HUES48 (cell line): ENCODE results near the gene OR52H1.

Experiments used
- H3K27ac ChIP-seq: one replicate; pipeline ENCODE4 v1.7.0; 2013; ENCODE audit warnings: low read depth, low read length, inconsistent platforms
- H3K27me3 ChIP-seq: 2 replicates; pipeline ENCODE4 v1.6.1; 2013; ENCODE audit warnings: mild to moderate bottlenecking, low read length; ENCODE audit not compliant: control insufficient read depth, insufficient read depth
- H3K36me3 ChIP-seq: 2 replicates; pipeline ENCODE4 v1.6.1; 2013; ENCODE audit warnings: low read length; ENCODE audit not compliant: control insufficient read depth, insufficient read depth
- H3K4me1 ChIP-seq: 2 replicates; pipeline ENCODE4 v1.6.1; 2013; ENCODE audit warnings: mild to moderate bottlenecking, low read length; ENCODE audit not compliant: control insufficient read depth, insufficient read depth
- H3K4me3 ChIP-seq: 2 replicates; pipeline ENCODE4 v1.5.1; 2013; ENCODE audit warnings: mild to moderate bottlenecking, low read depth, low read length
- H3K9ac ChIP-seq: 2 replicates; pipeline ENCODE4 v1.6.1; 2013; ENCODE audit warnings: mild to moderate bottlenecking, low read depth, low read length, moderate library complexity
- H3K9me3 ChIP-seq: 2 replicates; pipeline ENCODE4 v1.6.1; 2013; ENCODE audit warnings: low read length; ENCODE audit not compliant: control insufficient read depth, insufficient read depth

The OR52H1 gene

DNA sequence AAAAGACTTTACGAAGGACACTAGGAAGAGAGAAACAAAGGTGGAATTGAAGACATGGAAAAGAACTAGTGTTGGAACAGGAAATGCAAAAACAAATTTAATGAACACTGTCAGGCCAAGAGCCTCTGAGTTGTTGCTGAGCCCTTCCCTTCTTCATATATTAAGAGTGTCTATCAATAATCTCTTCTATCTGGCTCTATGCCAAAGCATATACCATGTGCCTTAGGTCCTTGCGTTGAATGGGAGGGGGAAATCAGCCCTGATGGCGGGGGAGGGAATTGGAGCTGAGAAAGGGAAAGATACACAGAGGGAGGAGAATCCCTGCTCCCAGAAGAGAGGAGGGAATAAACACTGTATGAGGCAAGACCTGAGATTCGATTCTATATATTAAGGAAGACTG, 26.8 kb upstream of the OR52H1 start:
- Histone ChIP-seq H3K4me3 (no peak overlapping the region), H3K4me1 (no peaks in the 10 kb centered on the region), H3K27me3 (no peaks in the 10 kb centered on the region), H3K9me3 (no peaks in the 10 kb centered on the region), H3K9ac (no peak overlapping the region), H3K36me3 (no peaks in the 10 kb centered on the region), H3K27ac (no peak overlapping the region)

DNA sequence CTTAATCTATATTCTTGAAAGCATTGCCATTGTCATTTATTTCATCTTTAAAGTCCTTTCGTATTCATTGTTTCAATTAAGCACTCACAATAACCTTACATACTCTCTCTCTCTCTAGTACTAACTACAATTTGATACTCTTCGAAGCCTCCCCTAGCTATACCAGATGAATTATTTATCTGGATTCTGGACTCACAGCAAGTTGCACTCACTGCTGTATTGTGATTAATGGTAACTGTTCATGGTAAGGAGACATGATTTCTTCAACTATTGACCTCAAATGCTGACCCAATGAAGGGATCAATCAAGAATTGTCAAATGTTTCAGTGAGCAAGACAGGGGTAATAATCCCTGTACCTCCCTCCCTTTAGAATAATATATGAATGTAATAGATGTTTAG, 26.3 kb upstream of the OR52H1 start:
- Histone ChIP-seq H3K27ac (no peak overlapping the region), H3K9me3 (no peaks in the 10 kb centered on the region), H3K36me3 (no peaks in the 10 kb centered on the region), H3K27me3 (no peaks in the 10 kb centered on the region), H3K9ac (no peak overlapping the region), H3K4me1 (no peaks in the 10 kb centered on the region), H3K4me3 (no peak overlapping the region)

DNA sequence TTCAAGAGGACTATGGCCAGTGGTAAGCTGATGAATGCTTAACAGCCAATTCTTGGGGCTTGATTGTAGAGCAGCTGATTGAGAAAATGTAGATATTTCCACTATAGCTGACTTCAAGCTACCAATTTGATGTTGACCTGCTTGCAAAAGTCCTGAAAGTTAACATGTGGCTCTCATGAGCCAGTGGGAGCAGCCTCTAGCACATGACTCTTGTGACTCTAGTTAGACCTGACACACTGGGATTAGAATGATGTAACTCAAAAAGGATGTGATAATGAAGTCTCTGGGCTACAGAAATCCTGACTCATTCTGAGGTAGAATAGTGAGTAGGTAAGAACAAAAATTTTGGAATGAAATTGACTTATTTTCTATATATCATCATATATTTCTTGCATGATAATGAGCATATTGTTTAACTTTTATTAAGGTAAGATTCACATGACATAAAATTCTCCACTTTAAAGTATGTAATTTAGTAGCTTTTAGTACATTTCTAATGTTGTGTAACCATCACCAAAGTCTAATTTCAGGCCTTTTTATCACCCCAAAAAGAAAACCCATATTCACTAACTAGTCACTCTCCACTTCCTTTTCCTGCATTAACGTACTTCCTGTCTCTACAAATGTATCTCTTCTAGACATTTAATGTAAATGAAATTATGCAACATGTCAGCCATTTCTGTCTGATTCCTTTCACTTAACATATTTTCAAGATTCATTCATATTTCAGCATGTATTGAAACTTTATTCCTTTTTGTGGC, 16.1 kb upstream of the OR52H1 start:
- no peaks in the 10 kb centered on the region for H3K9me3 ChIP-seq
- H3K4me3 ChIP-seq, result no peak overlapping the region
- no peak overlapping the region for H3K9ac ChIP-seq
- no peaks in the 10 kb centered on the region for H3K4me1 ChIP-seq
- no peak overlapping the region for H3K27ac ChIP-seq
- no peaks in the 10 kb centered on the region for H3K36me3 ChIP-seq
- H3K27me3 ChIP-seq, result no peaks in the 10 kb centered on the region

DNA sequence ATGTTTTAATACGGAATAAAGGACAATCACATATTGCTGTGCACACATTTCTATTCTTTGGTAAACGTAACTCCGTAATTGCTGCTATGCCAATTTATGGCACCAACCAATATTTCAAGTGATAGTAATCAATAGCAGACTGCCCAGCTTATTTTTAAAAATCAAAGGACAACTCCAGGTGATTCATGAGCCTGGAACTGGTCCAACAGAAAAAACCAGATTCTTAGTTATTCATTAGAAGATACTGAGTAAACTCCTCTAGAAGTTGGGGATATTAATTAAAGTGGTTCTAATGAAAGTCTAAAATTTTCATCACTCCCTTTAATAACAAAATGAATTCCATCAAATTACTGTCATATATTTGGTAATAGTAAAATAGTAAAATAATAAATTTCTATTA, 9.4 kb upstream of the OR52H1 start:
- H3K9me3 ChIP-seq, result no peaks in the 10 kb centered on the region
- H3K36me3 ChIP-seq, result no peaks in the 10 kb centered on the region
- no peaks in the 10 kb centered on the region for H3K27me3 ChIP-seq
- H3K9ac ChIP-seq, result no peak overlapping the region
- H3K4me3 ChIP-seq, result no peak overlapping the region
- H3K4me1 ChIP-seq, result peaks cover 3% of the 10 kb centered on the region; the same call in 1 of the 2 replicates
- no peak overlapping the region for H3K27ac ChIP-seq

DNA sequence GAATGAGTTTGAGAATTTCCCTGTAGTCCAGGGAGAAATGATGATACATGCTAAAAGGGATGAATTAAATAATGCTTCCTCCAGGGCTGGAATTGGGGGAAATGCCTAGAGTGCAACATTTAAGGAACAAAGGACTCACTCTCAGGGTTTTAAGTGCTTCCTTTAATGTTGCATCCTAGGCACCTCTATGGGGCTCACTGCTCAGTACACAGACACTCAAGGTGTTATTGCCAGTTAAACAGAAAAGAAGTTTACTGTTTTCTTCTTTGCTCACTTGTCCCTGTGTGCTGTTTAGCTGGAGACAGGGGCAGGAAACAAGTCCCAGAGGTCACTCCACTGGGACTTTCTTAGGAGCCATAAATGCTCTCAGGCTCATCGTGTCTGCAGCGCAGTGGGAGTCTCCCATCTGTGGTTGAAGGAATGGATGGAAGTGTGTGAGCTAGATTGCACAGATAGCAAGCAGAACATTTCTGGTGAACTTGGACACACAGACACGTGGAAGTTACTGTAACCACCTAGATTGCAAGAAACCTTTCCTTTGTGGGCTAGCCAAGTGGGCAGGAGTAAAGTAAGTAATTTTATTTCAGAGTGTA, 8.4 kb upstream of the OR52H1 start:
- H3K9ac ChIP-seq, result no peak overlapping the region
- H3K4me1 ChIP-seq, result peaks cover 3% of the 10 kb centered on the region; the same call in 1 of the 2 replicates
- H3K4me3 ChIP-seq, result no peak overlapping the region
- no peak overlapping the region for H3K27ac ChIP-seq
- no peaks in the 10 kb centered on the region for H3K9me3 ChIP-seq
- no peaks in the 10 kb centered on the region for H3K36me3 ChIP-seq
- no peaks in the 10 kb centered on the region for H3K27me3 ChIP-seq

DNA sequence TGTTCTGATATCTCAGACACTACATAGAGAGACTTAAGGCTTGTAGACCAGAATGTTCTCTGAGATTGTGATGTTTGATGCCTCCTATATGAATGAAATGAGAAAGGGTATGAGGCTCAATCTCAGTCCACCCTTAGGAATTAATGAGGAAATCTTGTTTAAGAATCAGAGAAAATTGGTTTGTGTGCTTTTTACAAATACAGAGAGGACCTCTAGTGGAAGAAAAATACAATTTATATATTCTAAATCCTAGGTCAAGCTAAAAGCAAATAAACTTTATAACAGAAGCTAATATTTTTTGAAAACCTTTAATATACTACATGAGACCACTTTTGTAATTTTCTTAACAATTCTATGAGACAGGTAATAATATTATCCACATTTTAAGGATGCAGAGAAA, 5.0 kb upstream of the OR52H1 start:
- no peak overlapping the region for H3K27ac ChIP-seq
- H3K9me3 ChIP-seq, result no peaks in the 10 kb centered on the region
- peaks cover 3% of the 10 kb centered on the region; the same call in 1 of the 2 replicates for H3K4me1 ChIP-seq
- H3K27me3 ChIP-seq, result no peaks in the 10 kb centered on the region
- H3K36me3 ChIP-seq, result no peaks in the 10 kb centered on the region
- no peak overlapping the region for H3K4me3 ChIP-seq
- no peak overlapping the region for H3K9ac ChIP-seq

DNA sequence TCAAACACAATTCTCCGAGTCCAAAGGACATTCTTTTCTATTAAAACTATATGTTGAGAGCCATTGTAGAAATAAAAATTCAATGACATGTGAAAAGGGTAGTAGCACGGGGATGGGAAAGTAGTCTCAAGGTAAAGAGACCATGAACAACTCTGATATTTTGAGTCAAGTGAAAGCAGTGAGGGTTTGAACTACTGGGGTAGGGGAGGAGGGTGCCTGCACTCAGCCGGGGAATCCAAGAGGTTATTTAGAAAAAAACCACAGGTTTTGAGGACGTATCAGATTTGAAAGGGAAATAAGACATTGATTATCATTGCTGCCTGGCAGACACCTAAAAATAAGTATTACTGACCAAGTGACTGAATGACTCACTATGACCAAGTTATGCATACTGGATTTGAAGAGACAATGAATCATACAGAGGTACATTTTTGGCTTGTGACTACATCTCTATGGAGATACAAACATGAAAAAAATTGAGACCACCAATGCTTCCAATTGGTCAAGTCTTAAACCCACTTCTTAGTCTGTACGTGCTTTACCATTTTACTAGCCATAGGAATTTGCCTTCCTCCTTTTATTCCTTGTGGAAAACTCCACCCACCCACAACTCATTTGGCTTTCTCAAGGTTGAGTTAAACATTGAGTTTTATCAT, 2.2 kb upstream of the OR52H1 start:
- H3K9ac ChIP-seq, result no peak overlapping the region
- H3K4me3 ChIP-seq, result no peak overlapping the region
- no peaks in the 10 kb centered on the region for H3K27me3 ChIP-seq
- H3K27ac ChIP-seq, result no peak overlapping the region
- no peaks in the 10 kb centered on the region for H3K9me3 ChIP-seq
- no peaks in the 10 kb centered on the region for H3K36me3 ChIP-seq
- no peaks in the 10 kb centered on the region for H3K4me1 ChIP-seq

DNA sequence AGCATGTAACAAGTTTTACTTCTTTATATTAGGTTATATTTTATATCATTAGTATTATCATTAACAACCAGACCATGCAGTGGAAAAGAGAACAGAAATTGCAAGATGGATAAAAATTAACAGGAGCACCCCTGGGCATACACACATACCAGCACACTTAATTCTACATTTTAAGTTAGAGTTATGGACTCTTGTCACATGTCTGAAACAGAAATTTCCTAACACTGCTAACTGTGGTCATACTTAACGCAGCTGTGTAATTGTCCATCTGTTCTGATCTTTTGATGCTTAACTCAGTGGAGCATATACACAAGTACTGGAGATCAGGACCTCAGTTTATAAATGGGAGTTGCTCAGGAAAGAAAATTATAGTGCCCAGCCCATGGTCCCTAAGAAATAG, 358 bp downstream of the OR52H1 start:
- Histone ChIP-seq H3K36me3 (no peaks in the 10 kb centered on the region), H3K4me1 (no peaks in the 10 kb centered on the region), H3K27me3 (no peaks in the 10 kb centered on the region), H3K9me3 (no peaks in the 10 kb centered on the region), H3K9ac (no peak overlapping the region), H3K4me3 (no peak overlapping the region), H3K27ac (no peak overlapping the region)

DNA sequence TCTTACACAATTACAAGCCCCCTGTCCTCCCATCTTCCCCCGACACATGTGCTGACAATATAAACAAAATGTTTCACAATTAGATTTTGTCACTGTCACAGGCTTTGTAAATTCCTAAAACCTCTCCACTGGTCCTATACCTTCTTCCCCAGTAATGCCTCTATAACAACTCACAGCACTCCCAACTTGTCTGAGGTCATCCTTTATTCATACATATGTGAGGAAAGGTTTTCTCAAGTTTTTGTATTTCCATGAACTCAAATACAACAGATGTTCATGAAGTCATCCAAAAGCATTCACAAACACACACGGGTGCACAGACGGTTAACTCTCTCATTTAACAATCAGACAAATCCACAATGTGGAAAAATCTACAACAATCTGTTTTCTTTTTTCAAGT, 1.9 kb downstream of the OR52H1 start:
- Histone ChIP-seq H3K4me3 (no peak overlapping the region), H3K9ac (no peak overlapping the region), H3K9me3 (no peaks in the 10 kb centered on the region), H3K36me3 (no peaks in the 10 kb centered on the region), H3K27me3 (no peaks in the 10 kb centered on the region), H3K27ac (no peak overlapping the region), H3K4me1 (no peaks in the 10 kb centered on the region)

DNA sequence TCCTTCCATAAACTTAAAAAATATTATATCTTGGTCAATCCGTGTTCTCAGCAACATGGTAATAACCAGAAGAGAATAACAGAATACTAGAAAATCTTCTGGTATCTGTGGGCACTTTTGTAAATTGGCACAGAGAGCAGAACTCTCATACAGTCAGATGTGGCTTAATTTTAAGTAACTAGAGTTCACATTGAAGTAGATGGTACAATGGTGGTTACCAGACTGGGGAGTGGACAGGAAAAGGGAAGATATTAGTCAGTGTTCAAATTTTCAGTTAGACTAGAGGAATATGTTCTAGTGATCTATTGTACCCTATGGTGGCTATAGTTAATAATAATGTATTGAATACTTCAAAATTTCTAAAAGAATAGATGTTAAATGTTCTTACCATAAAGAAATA, 6.9 kb downstream of the OR52H1 start:
- Histone ChIP-seq H3K9ac (no peak overlapping the region), H3K4me3 (no peak overlapping the region), H3K27ac (no peak overlapping the region), H3K36me3 (no peaks in the 10 kb centered on the region), H3K27me3 (no peaks in the 10 kb centered on the region), H3K4me1 (no peaks in the 10 kb centered on the region), H3K9me3 (no peaks in the 10 kb centered on the region)

DNA sequence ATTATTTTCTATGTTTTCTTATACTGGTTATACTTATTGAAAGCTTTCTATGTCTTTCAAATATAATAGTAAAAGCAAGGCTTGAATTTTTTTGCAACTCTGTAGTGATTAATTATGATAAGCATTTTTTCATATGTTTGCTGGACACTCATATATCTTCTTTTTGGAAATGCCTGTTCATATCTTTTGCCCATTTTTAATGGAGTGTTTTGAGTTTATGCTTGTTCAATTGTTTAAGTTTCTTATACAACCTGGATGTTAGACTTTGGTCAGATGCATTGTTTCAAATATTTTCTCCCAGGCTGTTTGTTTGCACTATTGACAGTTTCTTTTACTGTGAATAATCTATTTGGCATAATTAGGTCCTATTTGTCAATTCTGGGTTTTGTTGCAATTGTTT, 11.9 kb downstream of the OR52H1 start:
- no peak overlapping the region for H3K9ac ChIP-seq
- H3K27ac ChIP-seq, result no peak overlapping the region
- H3K36me3 ChIP-seq, result no peaks in the 10 kb centered on the region
- H3K4me1 ChIP-seq, result no peaks in the 10 kb centered on the region
- no peak overlapping the region for H3K4me3 ChIP-seq
- H3K9me3 ChIP-seq, result no peaks in the 10 kb centered on the region
- no peaks in the 10 kb centered on the region for H3K27me3 ChIP-seq
